ENCODE results near the gene GPC1. TPM values are rescaled to one million over a fixed set of nuclear protein-coding genes. Genes with fewer than 3 reads are reported as not detected.

GPC1 gene
- total and polyA plus RNA-seq, 2 of the 13 experiments (the other 11 are each of a cell fraction or from before 2014, with no cell fraction given): 4.0 to 5.5 TPM

DNA sequence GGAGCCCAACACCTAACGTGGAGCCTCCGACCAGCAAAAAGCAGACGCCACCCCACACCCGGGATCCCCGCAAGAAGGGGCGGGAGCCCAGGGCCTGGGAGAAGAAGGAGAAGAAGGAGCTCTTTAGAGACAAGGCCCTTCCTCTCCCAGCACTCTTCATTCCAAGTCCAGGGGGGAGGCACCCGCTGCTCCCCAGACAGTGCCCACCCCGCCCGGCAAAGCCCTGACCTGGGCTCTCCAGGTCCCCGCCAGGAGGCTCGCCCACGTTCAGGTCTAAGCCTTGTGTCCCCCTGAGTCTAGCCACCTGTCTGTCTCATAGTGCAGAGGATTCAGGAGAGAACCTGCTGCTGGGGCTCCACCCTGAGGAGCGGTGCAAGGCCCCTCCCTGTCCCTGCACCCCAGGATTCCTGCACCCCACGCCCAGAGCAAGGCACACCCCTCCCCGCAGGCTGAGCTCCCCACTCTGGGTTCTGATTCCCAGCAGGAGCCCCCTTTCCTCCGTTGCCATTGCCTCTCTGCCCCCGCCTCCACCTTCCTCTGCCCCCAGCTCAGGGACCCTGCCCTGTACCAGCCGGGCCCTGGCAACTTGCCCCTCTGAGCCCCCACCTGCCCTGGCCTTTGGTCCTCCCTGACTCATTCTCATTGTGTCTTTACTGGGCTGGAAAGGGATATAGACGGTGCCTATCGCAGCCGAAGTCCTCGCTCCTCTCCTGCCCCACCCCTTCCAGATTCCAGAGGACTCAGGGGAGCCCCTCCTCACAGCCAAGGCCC lies 33.5 kb upstream of the GPC1 start (continued):
- TF ChIP-seq, protein P1, sequence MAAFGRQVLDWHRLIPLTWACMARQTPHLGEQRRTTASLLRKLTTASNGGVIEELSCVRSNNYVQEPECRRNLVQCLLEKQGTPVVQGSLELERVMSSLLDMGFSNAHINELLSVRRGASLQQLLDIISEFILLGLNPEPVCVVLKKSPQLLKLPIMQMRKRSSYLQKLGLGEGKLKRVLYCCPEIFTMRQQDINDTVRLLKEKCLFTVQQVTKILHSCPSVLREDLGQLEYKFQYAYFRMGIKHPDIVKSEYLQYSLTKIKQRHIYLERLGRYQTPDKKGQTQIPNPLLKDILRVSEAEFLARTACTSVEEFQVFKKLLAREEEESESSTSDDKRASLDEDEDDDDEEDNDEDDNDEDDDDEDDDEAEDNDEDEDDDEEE (CRISPR knock-in tag; IDR thresholded peaks at IDR 0.05): no peak
- TF ChIP-seq GLI4 (CRISPR knock-in tag; IDR thresholded peaks at IDR 0.05; ENCODE audit: borderline replicate concordance) (no peak), TOPORS (CRISPR knock-in tag; IDR thresholded peaks at IDR 0.05) (no peak)
- TF ChIP-seq, protein P2, sequence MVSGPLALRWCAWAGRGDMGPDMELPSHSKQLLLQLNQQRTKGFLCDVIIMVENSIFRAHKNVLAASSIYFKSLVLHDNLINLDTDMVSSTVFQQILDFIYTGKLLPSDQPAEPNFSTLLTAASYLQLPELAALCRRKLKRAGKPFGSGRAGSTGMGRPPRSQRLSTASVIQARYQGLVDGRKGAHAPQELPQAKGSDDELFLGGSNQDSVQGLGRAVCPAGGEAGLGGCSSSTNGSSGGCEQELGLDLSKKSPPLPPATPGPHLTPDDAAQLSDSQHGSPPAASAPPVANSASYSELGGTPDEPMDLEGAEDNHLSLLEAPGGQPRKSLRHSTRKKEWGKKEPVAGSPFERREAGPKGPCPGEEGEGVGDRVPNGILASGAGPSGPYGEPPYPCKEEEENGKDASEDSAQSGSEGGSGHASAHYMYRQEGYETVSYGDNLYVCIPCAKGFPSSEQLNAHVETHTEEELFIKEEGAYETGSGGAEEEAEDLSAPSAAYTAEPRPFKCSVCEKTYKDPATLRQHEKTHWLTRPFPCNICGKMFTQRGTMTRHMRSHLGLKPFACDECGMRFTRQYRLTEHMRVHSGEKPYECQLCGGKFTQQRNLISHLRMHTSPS (CRISPR knock-in tag; IDR thresholded peaks at IDR 0.05; ENCODE audit: low read depth): no peak

DNA sequence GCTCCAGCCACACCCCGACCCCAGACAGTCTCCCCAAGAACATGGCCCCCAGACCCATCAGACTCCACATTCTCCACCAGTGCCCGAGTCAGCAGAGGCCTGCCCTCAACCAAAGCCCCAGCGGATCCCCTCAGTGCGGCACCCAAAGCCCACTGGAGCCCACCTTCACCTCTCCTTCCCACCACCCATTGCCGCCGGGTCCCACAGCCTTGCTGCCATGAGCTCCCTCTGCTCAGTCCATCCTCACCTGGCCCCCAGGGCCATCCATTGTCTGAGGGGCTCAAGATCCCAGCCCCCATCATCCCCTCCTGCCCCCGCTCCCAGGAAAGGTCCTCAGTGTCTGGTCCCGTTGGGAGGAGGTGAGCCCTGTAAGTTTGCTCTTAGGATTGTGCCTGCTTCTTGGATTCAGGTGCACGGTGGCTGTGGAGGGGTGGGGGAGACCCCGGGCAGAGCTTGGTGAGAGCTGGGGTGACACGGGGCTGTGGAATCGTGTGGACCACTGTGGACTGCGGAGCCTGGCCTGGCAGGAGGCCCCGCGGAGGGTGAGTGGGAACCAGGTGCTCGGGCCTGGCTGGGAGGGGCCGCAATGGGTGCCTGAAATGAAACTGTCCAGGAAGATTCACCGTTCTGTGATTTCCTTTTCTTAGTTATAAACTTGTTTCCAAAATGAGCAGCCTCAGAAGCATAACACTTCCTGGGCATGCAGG lies 32.7 kb upstream of the GPC1 start:
- no peaks in the 10 kb centered on the region for H4K20me1 ChIP-seq (ENCODE audit: insufficient read depth, low read length)
- DNase-seq (ENCODE audit: low spot score) (no peak), ATAC-seq (no peak), FAIRE-seq (no peak)
- H3K36me3 ChIP-seq (replicated peaks in 1 of 2; ENCODE audit: control insufficient read depth in 1 of 2, insufficient read depth in 2 of 2, low read length in 2 of 2): no peaks in the 10 kb centered on the region
- no peak overlapping the region for H3K9ac ChIP-seq (ENCODE audit: insufficient read depth, low read depth, low read length)
- H3K9me3 ChIP-seq (ENCODE audit: low read length): no peaks in the 10 kb centered on the region
- TF ChIP-seq, protein P3, sequence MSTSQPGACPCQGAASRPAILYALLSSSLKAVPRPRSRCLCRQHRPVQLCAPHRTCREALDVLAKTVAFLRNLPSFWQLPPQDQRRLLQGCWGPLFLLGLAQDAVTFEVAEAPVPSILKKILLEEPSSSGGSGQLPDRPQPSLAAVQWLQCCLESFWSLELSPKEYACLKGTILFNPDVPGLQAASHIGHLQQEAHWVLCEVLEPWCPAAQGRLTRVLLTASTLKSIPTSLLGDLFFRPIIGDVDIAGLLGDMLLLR (CRISPR knock-in tag; IDR thresholded peaks at IDR 0.05): no peak
- TF ChIP-seq, protein P4, sequence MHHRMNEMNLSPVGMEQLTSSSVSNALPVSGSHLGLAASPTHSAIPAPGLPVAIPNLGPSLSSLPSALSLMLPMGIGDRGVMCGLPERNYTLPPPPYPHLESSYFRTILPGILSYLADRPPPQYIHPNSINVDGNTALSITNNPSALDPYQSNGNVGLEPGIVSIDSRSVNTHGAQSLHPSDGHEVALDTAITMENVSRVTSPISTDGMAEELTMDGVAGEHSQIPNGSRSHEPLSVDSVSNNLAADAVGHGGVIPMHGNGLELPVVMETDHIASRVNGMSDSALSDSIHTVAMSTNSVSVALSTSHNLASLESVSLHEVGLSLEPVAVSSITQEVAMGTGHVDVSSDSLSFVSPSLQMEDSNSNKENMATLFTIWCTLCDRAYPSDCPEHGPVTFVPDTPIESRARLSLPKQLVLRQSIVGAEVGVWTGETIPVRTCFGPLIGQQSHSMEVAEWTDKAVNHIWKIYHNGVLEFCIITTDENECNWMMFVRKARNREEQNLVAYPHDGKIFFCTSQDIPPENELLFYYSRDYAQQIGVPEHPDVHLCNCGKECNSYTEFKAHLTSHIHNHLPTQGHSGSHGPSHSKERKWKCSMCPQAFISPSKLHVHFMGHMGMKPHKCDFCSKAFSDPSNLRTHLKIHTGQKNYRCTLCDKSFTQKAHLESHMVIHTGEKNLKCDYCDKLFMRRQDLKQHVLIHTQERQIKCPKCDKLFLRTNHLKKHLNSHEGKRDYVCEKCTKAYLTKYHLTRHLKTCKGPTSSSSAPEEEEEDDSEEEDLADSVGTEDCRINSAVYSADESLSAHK (CRISPR knock-in tag; IDR thresholded peaks at IDR 0.05; ENCODE audit: borderline replicate concordance): no peak
- TF ChIP-seq NR2F6 (IDR thresholded peaks at IDR 0.05): no peak
- TF ChIP-seq NR2F6 (CRISPR knock-in tag; IDR thresholded peaks at IDR 0.05): no peak
- no peak for TF ChIP-seq FOXP1 (IDR thresholded peaks at IDR 0.05)
- TF ChIP-seq FOXP1 (CRISPR knock-in tag; IDR thresholded peaks at IDR 0.05): no peak
- TF ChIP-seq CC2D1A (CRISPR knock-in tag; IDR thresholded peaks at IDR 0.05): no peak
- no peak for TF ChIP-seq SIX4 (CRISPR knock-in tag; IDR thresholded peaks at IDR 0.05)
- no peak for TF ChIP-seq MED1 (CRISPR knock-in tag; IDR thresholded peaks at IDR 0.05)
- TF ChIP-seq, protein P5, sequence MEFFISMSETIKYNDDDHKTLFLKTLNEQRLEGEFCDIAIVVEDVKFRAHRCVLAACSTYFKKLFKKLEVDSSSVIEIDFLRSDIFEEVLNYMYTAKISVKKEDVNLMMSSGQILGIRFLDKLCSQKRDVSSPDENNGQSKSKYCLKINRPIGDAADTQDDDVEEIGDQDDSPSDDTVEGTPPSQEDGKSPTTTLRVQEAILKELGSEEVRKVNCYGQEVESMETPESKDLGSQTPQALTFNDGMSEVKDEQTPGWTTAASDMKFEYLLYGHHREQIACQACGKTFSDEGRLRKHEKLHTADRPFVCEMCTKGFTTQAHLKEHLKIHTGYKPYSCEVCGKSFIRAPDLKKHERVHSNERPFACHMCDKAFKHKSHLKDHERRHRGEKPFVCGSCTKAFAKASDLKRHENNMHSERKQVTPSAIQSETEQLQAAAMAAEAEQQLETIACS (CRISPR knock-in tag; IDR thresholded peaks at IDR 0.05): no peak
- TF ChIP-seq ZNF839 (CRISPR knock-in tag; IDR thresholded peaks at IDR 0.05; ENCODE audit: borderline replicate concordance): no peak
- TF ChIP-seq ZNF672 (CRISPR knock-in tag; IDR thresholded peaks at IDR 0.05): no peak
- ChIA-PET POLR2A (no interaction called here), CTCF (ENCODE audit: low intra/inter-chr PET ratio, low total read pairs) (no interaction called here)
- no TSS peak for BruUV-seq (replicated peaks)
- no peaks in the 10 kb centered on the region for H3K79me2 ChIP-seq (ENCODE audit: insufficient read depth, low read length)
- H3K27me3 ChIP-seq (ENCODE audit: control insufficient read depth in 1 of 2, insufficient read depth in 2 of 2, low read length in 2 of 2): peaks cover 27 to 98% of the 10 kb centered on the region in 2 experiments
- in situ Hi-C loops (cut with HindIII; ENCODE audit: extremely low pct_ligation_motif_present, low pct_unique_long_range_greater_than_20kb) (no loop called here), intact Hi-C loops (cut with micrococcal nuclease; ENCODE audit: unreplicated experiment) (no loop called here)
- H3K4me3 ChIP-seq (replicated peaks in 1 of 3; ENCODE audit: insufficient read depth in 1 of 3, low read depth in 2 of 3, low read length in 3 of 3): no peak overlapping the region
- no peak overlapping the region for H3K27ac ChIP-seq (ENCODE audit: extremely low read length, insufficient read depth, low read length)
- no peaks in the 10 kb centered on the region for H3K4me1 ChIP-seq (ENCODE audit: insufficient read depth, low read length)
- WGBS (ENCODE audit: low lambda C conversion rate): 17% methylated on average over 18 of the region's 18 CpGs
- no peak overlapping the region for H3K4me2 ChIP-seq (ENCODE audit: low read depth, low read length)
- H2AFZ ChIP-seq (ENCODE audit: low read length): no peak overlapping the region
